Fibroblast of lung (primary cell): Measurements from ENCODE around the gene MCTP1.

Experiments
- EZH2 ChIP-seq: IDR thresholded peaks from 2 replicates; pipeline ENCODE4 v1.5.1; 2012; ENCODE audit warnings: low read length, control low read depth, mild to moderate bottlenecking; ENCODE audit errors: missing control alignments
- TF ChIP-seq, protein P1 (sequence below), 2 donors: IDR thresholded peaks in 1 of 2; conservative IDR thresholded peaks in 1 of 2; 1 replicate in 1 of 2; 2 replicates in 1 of 2; pipeline ENCODE4 v1.5.1; 2011 to 2012; ENCODE audit warnings: low read length in 2 of 2, control low read depth in 1 of 2, inconsistent platforms in 1 of 2, low read depth in 1 of 2, mild to moderate bottlenecking in 1 of 2

GRCh38 chr5:94672746-94673145 lies 612.1 kb downstream of the MCTP1 start:
- TF ChIP-seq, protein P1, sequence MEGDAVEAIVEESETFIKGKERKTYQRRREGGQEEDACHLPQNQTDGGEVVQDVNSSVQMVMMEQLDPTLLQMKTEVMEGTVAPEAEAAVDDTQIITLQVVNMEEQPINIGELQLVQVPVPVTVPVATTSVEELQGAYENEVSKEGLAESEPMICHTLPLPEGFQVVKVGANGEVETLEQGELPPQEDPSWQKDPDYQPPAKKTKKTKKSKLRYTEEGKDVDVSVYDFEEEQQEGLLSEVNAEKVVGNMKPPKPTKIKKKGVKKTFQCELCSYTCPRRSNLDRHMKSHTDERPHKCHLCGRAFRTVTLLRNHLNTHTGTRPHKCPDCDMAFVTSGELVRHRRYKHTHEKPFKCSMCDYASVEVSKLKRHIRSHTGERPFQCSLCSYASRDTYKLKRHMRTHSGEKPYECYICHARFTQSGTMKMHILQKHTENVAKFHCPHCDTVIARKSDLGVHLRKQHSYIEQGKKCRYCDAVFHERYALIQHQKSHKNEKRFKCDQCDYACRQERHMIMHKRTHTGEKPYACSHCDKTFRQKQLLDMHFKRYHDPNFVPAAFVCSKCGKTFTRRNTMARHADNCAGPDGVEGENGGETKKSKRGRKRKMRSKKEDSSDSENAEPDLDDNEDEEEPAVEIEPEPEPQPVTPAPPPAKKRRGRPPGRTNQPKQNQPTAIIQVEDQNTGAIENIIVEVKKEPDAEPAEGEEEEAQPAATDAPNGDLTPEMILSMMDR (conservative IDR thresholded peaks at IDR 0.05 in 1 of 2, IDR thresholded peaks at IDR 0.05 in 1 of 2; ENCODE audit: low read depth in 1 of 2, low read length in 2 of 2) = no peak
- TF ChIP-seq EZH2 = no peak
